CD4-positive, alpha-beta T cell treated with Interleukin-10 for 1 hour (primary cell): ENCODE results near the gene C3orf22.
"Not testable (repeated sequence)": the region's sequence is repeated elsewhere in the genome, so short reads cannot be mapped to it uniquely, and the experiment has no call there.

Source experiments
- DNase-seq: peaks from one replicate; pipeline ENCODE4 v3.0.0-alpha.2; 2020

Gene C3orf22

DNA sequence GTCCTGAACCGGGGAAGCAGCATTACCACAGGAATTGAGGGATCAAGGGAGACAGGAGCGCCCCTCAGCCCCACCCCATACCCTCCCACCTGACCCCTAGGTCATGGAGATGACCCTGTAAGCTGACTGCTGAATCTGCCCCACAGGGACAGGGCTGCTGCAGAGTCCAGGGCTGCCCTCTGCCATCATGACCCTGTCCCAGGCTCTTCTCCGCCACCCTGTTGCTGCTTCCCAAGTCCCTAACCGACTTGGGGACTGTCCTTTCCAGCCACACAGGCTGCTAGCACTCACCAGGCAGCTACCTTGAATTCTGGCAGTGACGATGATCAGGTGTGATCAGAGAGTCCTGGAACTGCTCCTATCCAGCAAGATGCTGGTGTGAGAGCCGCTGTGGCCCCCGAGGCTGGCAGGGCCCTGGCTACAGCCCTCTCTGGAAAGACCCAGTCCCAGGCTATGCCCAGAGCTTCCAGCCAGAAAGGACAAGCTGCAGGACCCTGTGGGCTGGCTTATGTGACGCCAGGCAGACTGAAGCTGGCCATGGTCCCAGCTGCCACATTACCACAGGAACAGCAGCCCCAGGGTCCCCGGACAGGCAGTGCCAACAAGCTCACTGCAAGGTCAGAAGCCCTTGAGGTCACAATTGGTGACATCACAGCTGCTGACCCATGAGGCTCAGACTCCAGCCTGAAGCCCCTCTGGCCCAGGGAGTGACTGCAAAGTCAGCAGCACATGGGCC lies at the start of gene C3orf22:
TSS of gene C3orf22 (minus strand) at position 597 of the 736 bp plus-strand sequence. CDS start 5,542 bp downstream, outside the sequence.
- no peak for DNase-seq

DNA sequence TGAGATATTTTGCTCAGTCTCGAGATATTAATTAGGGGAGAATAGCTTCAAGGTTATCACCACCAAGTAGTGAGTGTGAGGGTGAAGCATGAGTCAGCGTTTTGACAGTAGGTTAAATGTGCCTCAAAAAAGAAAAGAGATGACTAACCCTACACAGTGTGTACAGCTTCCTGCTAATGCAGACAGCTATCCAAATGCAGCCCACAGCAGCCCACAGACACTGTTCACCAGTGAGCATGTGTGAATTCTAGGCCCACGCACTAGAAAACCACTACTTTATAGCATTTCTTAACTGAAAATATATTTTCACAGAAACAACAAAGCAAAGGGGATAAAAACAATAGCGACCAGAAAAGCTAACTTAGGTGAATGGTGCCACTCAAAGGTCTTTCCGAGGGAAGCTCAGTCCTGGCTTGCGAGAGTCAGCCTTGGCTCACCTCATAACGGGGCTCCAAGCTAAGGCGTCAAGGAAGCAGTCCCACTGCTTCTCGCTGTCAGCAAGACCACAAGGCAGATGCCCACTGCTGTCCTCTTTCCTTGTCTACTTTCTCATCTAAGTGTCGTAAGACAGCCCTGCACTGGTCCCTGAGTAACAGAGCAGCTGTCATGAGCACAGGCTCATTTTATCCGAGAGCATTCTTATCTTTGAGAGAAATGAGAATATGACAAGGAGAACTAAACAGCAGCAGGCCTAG lies 48.6 kb upstream of the C3orf22 start:
- DNase-seq, result peak; percentile 12

DNA sequence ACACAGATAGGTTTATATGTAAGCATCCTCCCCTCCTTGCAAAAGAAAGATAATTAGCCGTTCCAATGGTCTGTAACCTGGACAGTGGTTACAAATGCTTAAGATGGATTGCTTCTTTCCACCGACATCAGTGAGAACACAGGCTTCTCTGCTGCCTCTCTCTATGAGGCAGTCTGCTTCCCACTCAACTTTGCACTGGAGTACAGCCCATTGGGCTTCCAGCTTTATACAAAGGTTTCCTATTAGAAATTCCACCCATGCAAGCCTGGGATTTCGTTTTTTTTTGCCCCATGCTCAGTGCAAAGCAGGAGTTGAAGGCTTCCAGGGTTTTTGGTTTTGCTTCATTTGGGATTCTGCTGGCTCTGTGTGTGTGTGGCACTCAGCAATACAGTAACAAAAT lies 47.3 kb upstream of the C3orf22 start:
- no peak for DNase-seq

DNA sequence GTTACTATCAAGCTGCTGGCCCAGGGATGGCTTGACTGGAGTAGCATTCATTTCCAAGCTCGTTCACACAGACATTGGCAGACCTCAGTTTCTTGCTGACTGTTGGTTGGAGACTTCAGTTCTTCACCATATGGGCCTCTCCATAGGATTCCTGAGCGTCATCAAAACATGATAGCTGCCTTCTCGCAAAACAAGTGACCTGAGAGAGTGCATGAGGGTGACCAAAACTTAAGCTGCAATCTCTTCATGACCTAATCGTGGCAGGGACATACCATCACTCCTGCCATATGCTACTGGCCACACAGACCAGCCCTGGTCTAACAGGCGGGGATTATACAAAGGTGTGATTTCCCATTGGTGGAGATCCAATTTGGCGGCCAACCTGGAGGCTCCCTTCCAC lies 46.0 kb upstream of the C3orf22 start:
- no peak for DNase-seq

DNA sequence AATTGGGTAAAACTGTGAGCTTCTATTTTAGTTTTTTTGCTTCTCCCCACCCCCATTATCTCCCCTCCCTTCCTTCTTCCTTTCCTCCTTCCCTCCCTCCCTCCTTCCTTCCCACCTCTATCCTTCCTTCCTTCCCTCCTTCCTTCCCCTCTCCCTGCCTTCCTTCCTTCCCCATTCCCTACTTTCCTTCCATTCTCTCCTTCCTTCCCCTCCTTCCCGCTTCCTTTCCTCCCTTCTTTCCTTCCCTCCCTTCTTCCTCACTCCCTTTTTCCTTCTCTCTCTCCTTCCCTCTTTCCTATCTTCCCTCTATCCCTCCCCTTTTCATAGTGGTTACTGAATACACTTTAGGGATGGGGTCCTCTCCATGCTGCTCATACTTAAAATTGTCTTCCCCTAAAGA lies 40.4 kb upstream of the C3orf22 start:
- no peak for DNase-seq

DNA sequence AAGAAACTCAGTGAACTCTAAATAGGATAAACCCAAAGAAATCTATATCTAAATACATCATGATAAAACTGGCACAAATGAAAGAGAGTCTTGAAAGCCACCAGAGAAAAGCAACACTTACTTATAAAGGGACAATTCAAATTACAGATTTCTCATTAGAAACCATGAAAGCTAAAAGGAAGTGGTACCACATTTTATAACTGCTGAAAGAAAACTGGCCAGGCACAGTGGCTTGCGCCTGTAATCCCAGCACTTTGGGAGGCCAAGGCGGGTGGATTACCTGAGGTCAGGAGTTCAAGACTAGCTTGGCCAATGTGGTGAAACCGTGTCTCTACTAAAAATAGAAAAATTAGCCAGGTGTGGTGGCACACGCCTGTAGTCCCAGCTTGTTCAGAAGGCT lies 36.7 kb upstream of the C3orf22 start:
- not testable (repeated sequence) for DNase-seq

GRCh38 chr3:126591515-126591914 lies 32.8 kb upstream of the C3orf22 start:
- DNase-seq, result not testable (repeated sequence)

GRCh38 chr3:126582311-126582710 lies 23.6 kb upstream of the C3orf22 start:
- no peak for DNase-seq

DNA sequence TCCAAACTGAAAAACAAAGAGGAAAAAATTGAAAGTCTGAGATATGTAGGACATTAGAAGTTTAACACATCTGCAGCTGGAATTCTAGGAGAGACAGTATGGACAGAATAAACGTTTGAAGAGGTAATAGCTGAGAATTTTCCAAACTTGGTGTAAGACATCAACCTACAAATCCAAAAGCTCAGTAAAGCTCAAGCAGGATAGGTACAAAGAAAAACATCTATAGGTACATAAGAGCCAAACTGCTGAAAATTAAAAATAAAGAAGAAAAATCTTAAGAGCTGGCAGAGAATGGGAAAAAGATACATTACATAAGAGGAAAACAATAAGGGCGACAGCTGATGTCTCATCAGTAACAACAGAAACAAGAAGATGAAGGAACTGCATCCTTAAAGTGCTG lies 22.8 kb upstream of the C3orf22 start:
- no peak for DNase-seq

GRCh38 chr3:126580746-126581145 lies 22.0 kb upstream of the C3orf22 start:
- DNase-seq, result no peak

GRCh38 chr3:126578702-126579101 lies 20.0 kb upstream of the C3orf22 start:
- DNase-seq, result no peak

DNA sequence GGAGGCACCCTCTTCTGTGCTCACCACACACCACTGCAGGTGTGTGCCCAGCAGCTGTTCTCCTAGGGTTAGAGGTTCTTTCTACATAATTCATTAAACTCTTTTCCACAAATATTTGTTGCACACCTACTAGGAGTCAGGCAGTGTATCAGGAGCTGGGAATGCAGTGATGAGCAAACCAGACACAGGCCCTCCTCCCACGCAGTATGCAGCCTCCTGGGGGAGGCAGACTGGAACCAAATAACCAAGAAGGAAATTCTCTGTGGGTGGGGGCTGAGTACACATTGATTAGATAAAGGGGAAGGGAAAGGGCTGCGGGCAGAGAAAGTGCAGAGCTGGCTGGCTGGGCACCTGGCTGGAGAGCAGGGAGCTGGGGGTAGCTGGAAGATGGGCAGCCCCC lies 18.5 kb upstream of the C3orf22 start:
- DNase-seq, result no peak

GRCh38 chr3:126573492-126574117 lies 14.9 kb upstream of the C3orf22 start:
- no peak for DNase-seq

DNA sequence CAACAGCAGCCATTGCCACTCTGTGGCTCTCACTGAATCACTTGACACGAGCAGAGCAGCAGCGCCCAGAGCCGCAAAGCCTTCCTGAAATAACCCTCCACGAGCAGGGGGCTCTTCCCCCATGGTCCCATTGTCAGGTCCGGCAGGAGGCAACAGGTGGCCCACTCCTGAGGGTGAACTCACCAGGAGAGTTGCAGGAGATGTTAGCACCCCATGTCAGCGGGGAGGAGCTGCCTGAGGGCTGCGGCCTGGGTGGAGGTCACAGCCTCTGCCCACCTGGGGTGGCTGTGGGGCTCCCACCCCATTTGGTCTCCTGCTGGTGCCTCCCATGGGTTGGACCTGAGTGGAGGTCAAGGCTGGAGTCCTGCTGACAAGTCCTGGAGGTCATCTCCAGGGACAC lies 12.3 kb upstream of the C3orf22 start:
- no peak for DNase-seq

- no peak for DNase-seq
Measured at GRCh38 chr3:126570103-126570541, 11.4 kb upstream of the C3orf22 start.

DNA sequence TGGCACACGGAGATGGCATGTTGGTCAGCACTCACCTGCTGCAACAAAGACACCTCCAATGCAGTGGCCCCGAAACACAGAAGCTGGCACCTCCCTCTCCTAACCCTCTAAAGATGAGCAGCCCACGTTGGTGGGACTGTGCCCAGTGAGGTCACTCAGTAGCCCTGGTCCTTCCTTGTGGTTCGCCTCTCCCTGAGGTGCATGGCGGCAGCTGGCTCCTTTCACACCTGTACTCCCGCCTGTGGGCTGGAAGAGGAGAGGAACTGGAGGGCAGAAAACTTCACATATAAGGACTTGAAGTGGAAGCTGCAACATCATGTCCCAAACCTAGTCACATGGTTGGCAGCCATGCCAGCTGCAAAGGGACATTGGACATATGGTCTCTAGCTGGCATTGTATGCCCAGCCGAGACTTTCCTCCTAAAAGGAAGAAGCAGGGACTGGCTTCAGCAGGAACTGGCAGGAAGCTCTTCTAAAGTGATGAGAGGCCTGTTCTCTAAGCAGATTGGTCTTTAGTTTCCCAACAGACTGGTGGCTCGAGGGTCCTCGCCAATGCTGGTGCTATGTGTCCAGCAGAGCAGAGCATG lies 10.8 kb upstream of the C3orf22 start:
- DNase-seq, result no peak

- DNase-seq, result no peak
Measured at GRCh38 chr3:126568776-126569342, 10.1 kb upstream of the C3orf22 start.

- no peak for DNase-seq
Measured at GRCh38 chr3:126567696-126568438, 9.1 kb upstream of the C3orf22 start.

GRCh38 chr3:126562737-126563276 lies 4.1 kb upstream of the C3orf22 start:
- no peak for DNase-seq

DNA sequence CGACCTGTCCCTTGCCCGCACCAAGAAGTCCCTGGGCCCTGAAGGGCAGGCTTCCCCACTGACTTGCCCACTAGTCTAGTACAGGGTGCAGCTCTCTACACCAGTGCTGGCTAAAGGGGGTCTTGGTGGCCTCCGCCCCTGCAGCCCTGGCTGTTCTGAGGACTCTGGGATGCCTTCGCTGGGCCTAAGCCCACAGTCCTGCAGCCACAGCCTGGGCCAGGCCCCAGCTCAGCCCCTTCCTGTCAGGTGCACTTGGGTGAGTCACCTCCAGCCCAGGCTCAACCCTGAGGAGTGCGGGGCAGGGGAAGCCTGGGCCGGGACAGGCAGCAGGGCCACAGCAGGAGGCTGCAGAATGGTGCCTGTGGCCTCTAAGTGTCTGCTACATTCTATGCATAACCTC lies 971 bp downstream of the C3orf22 start:
- DNase-seq, result no peak

DNA sequence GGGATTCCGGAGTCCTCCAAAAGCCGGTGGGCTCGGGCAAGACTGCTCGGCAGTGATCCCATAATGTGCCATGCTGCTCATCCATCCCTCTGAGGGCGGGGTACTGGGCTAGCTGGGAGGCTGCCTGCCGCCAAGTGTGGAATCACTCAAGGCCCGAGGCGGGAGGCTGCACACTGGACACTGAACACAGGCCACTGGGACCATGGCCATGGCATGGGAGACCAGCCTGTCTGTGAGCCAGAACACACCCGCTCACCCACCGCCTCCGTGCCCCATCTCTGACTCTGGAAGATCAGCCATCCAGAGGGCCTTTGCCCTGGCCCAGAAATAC lies 1.4 kb downstream of the C3orf22 start:
- DNase-seq, result no peak

GRCh38 chr3:126556637-126557414 lies 1.9 kb downstream of the C3orf22 start:
- DNase-seq, result no peak
